HL-60 (cell line): Measurements from ENCODE around the gene TAF1B.

Experiments used
- DNase-seq, 2 experiments: peaks; one replicate each; pipeline ENCODE4 v3.0.0-alpha.2; 2010 to 2020; ENCODE audit warnings: low read depth in 1 of 2, low spot score in 1 of 2
- H3K27ac ChIP-seq: fragments of 250-450 bp; sonication (Bioruptor Pico); replicated peaks from 2 replicates; pipeline ENCODE4 v1.5.1; 2020; ENCODE audit warnings: mild to moderate bottlenecking, moderate library complexity
- H3K27me3 ChIP-seq: fragments of 250-450 bp; sonication (Bioruptor Pico); 2 replicates; pipeline ENCODE4 v1.5.1; 2021; ENCODE audit warnings: mild to moderate bottlenecking, moderate library complexity; ENCODE audit not compliant: insufficient read depth, poor library complexity, severe bottlenecking
- H3K4me3 ChIP-seq: replicated peaks from 2 replicates; pipeline ENCODE4 v1.5.1; 2011; ENCODE audit warnings: mild to moderate bottlenecking, control low read depth, low read length; ENCODE audit not compliant: insufficient read depth
- CTCF ChIP-seq: IDR thresholded peaks from one replicate; pipeline ENCODE4 v1.5.1; 2011; ENCODE audit warnings: low read length, control low read depth, inconsistent platforms; ENCODE audit not compliant: insufficient read depth
- GABPA ChIP-seq: IDR thresholded peaks from 2 replicates; pipeline ENCODE4 v1.6.1; 2012; ENCODE audit warnings: low read depth
- POLR2AphosphoS5 ChIP-seq: IDR thresholded peaks from 2 replicates; pipeline ENCODE4 v1.6.1; 2012; ENCODE audit warnings: low read depth
- SPI1 ChIP-seq: IDR thresholded peaks from 2 replicates; pipeline ENCODE4 v1.6.1; 2012; ENCODE audit warnings: low read depth, mild to moderate bottlenecking, borderline replicate concordance
- TF ChIP-seq, protein P1 (sequence below): IDR thresholded peaks from 2 replicates; pipeline ENCODE4 v1.6.1; 2012; ENCODE audit warnings: low read depth; ENCODE audit not compliant: insufficient replicate concordance

The TAF1B gene

DNA sequence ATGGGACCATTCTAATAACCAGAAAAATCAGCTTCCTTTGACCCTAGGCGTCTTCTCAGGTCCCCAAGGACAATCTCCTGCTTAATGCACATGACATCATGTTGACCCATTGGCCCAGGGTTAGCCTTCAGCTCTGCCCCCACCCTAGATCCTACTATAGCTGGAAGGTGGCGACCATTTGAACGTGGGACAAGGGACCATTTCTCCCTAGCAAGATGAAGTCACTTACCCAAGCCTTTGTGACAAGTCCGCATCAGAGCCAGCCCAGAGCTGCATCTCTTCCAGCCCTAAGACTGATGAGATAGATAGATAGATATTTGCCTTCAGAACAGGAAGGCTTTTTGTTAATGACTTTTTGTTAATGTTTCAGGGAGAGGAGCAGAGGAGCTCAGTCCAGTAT is 28.2 kb upstream of the TAF1B start:
- Histone ChIP-seq H3K4me3 (no peak overlapping the region), H3K27ac (no peak overlapping the region), H3K27me3 (no peaks in the 10 kb centered on the region)
- no peak for TF ChIP-seq CTCF
- no peak for TF ChIP-seq POLR2AphosphoS5
- TF ChIP-seq, protein P1, sequence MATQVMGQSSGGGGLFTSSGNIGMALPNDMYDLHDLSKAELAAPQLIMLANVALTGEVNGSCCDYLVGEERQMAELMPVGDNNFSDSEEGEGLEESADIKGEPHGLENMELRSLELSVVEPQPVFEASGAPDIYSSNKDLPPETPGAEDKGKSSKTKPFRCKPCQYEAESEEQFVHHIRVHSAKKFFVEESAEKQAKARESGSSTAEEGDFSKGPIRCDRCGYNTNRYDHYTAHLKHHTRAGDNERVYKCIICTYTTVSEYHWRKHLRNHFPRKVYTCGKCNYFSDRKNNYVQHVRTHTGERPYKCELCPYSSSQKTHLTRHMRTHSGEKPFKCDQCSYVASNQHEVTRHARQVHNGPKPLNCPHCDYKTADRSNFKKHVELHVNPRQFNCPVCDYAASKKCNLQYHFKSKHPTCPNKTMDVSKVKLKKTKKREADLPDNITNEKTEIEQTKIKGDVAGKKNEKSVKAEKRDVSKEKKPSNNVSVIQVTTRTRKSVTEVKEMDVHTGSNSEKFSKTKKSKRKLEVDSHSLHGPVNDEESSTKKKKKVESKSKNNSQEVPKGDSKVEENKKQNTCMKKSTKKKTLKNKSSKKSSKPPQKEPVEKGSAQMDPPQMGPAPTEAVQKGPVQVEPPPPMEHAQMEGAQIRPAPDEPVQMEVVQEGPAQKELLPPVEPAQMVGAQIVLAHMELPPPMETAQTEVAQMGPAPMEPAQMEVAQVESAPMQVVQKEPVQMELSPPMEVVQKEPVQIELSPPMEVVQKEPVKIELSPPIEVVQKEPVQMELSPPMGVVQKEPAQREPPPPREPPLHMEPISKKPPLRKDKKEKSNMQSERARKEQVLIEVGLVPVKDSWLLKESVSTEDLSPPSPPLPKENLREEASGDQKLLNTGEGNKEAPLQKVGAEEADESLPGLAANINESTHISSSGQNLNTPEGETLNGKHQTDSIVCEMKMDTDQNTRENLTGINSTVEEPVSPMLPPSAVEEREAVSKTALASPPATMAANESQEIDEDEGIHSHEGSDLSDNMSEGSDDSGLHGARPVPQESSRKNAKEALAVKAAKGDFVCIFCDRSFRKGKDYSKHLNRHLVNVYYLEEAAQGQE = no peak
- TF ChIP-seq SPI1 = no peak
- no peak for TF ChIP-seq GABPA
- DNase-seq = no peak

GRCh38 chr2:9815844-9816279 is 27.4 kb upstream of the TAF1B start:
- DNase-seq = no peak
- Histone ChIP-seq H3K27me3 (no peaks in the 10 kb centered on the region), H3K4me3 (no peak overlapping the region), H3K27ac (no peak overlapping the region)
- TF ChIP-seq CTCF = no peak
- TF ChIP-seq GABPA = no peak
- no peak for TF ChIP-seq POLR2AphosphoS5
- TF ChIP-seq SPI1 = no peak
- TF ChIP-seq, protein P1 = no peak

DNA sequence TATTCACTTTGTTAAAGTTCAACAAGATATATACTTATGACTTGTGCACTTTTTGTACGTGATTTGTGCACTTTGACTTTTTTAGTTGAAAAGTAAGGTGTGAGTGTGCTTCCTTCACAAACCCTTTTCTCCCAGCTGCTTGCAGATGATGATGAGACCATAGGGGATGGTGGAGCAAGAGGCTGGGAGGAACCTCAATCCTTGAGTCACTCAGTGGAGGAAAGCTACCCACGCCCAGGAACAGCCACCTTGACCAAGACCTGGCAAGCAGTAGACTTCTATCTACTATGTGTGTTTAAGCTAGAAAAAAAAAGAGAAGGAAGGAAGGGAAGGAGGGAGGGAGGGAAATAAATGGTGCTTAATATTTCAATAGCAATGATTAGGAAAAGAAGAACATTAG is 25.2 kb upstream of the TAF1B start:
- DNase-seq = no peak
- Histone ChIP-seq H3K4me3 (no peak overlapping the region), H3K27me3 (no peaks in the 10 kb centered on the region), H3K27ac (no peak overlapping the region)
- no peak for TF ChIP-seq POLR2AphosphoS5
- no peak for TF ChIP-seq GABPA
- no peak for TF ChIP-seq SPI1
- TF ChIP-seq, protein P1 = no peak
- no peak for TF ChIP-seq CTCF
